A549 (cell line): ENCODE results near the gene PLXNA1. TPM values are rescaled to one million over a fixed set of nuclear protein-coding genes. Genes with fewer than 3 reads are reported as not detected.

Source experiments
- ATAC-seq, 2 experiments: fragments of 200-7000 bp in 1 of 2; fragments of >200 bp in 1 of 2; cut with Nextera tagmentation in 1 of 2; cut with Tn5 transposase in 1 of 2; 3 replicates each; pipeline versions ENCODE4 v1.8.0 to v1.9.1; 2018 to 2020; ENCODE audit warnings: mild to moderate bottlenecking in 1 of 2, moderate library complexity in 1 of 2
- CTCF ChIA-PET: fragments of 300-600 bp; sonication (Branson Sonifier 250); formaldehyde crosslinking; extraction: SDS; loops from one replicate; lab custom pipeline; 2021; ENCODE audit warnings: antibody characterized with exemption, inconsistent platforms; lab: Yijun Ruan, JAX
- POLR2A ChIA-PET: fragments of 350-600 bp; formaldehyde crosslinking; extraction: SDS; loops from one replicate; lab custom pipeline; 2021; ENCODE audit warnings: antibody characterized with exemption, inconsistent platforms; lab: Yijun Ruan, JAX
- DNase-seq, 2 experiments: peaks; one replicate each; pipeline versions ENCODE4 v3.0.0 to v3.0.0-alpha.2; 2011 to 2016; ENCODE audit warnings: low read depth in 1 of 2, low spot score in 1 of 2
- FAIRE-seq: peaks from 2 replicates; lab custom pipeline; 2011; peaks lifted over from hg19 to GRCh38; lab: Jason Lieb, UNC
- H3K27ac ChIP-seq, 2 experiments: fragments of >200 bp; sonication (Bioruptor Twin); formaldehyde crosslinking; 3 replicates each; pipeline ENCODE4 v1.5.1; 2016 to 2017
- H3K4me1 ChIP-seq: fragments of >200 bp; sonication (Bioruptor Twin); formaldehyde crosslinking; 3 replicates; pipeline ENCODE4 v1.6.1; 2016
- H3K4me2 ChIP-seq: fragments of >200 bp; sonication (Bioruptor Twin); formaldehyde crosslinking; 3 replicates; pipeline ENCODE4 v1.6.1; 2016
- H3K4me3 ChIP-seq: fragments of >200 bp; sonication (Bioruptor Twin); formaldehyde crosslinking; 3 replicates; pipeline ENCODE4 v1.5.1; 2016
- H3K9me3 ChIP-seq: fragments of >200 bp; sonication (Bioruptor Twin); formaldehyde crosslinking; 3 replicates; pipeline ENCODE4 v1.6.1; 2016
- CHD2 ChIP-seq: fragments of 150-350 bp; IDR thresholded peaks from 2 replicates; pipeline ENCODE4 v1.6.1; 2014; ENCODE audit warnings: low read length; ENCODE audit not compliant: partially characterized antibody
- EHF ChIP-seq: fragments of 250-450 bp; sonication (Bioruptor Pico); IDR thresholded peaks from 2 replicates; pipeline ENCODE4 v1.5.0; 2020; ENCODE audit warnings: mild to moderate bottlenecking
- FOXS1 ChIP-seq: fragments of 250-450 bp; sonication (Bioruptor Pico); IDR thresholded peaks from 2 replicates; pipeline ENCODE4 v1.5.0; 2020; ENCODE audit warnings: mild to moderate bottlenecking, moderate library complexity
- GATA3 ChIP-seq: IDR thresholded peaks from 2 replicates; pipeline ENCODE4 v1.6.1; 2012; ENCODE audit warnings: borderline replicate concordance
- HES2 ChIP-seq: fragments of >200 bp; sonication (Bioruptor Twin); formaldehyde crosslinking; IDR thresholded peaks from 2 replicates; pipeline ENCODE4 v1.6.1; 2016
- HEYL ChIP-seq: fragments of 250-450 bp; sonication (Bioruptor Pico); IDR thresholded peaks from 2 replicates; pipeline ENCODE4 v1.8.0; 2021; ENCODE audit warnings: mild to moderate bottlenecking, moderate library complexity
- HOXA7 ChIP-seq: fragments of 250-450 bp; sonication (Bioruptor Pico); IDR thresholded peaks from 2 replicates; pipeline ENCODE4 v1.5.0; 2020; ENCODE audit warnings: mild to moderate bottlenecking, moderate library complexity
- KDM5A ChIP-seq: fragments of 200-600 bp; sonication (generic); IDR thresholded peaks from 2 replicates; pipeline ENCODE4 v1.6.1; 2016; ENCODE audit warnings: antibody characterized with exemption, mild to moderate bottlenecking
- MAZ ChIP-seq: fragments of 150-350 bp; IDR thresholded peaks from 2 replicates; pipeline ENCODE4 v1.6.1; 2014; ENCODE audit warnings: antibody characterized with exemption, low read depth, low read length, borderline replicate concordance
- POLR2A ChIP-seq: IDR thresholded peaks from 2 replicates; pipeline ENCODE4 v1.6.1; 2012; ENCODE audit warnings: mild to moderate bottlenecking, low read length
- POLR2AphosphoS2 ChIP-seq: conservative IDR thresholded peaks from 2 replicates; pipeline ENCODE4 v1.6.1; 2012; ENCODE audit warnings: low read length, improper control_type of control experiment, inconsistent platforms
- RAD21 ChIP-seq, 2 experiments: fragments of >200 bp in 1 of 2; sonication (Bioruptor Twin) in 1 of 2; formaldehyde crosslinking in 1 of 2; IDR thresholded peaks in 1 of 2; conservative IDR thresholded peaks in 1 of 2; 2 replicates in 1 of 2; 3 replicates in 1 of 2; pipeline ENCODE4 v1.6.1; 2012 to 2018; ENCODE audit warnings: inconsistent platforms in 1 of 2
- RFX5 ChIP-seq: fragments of 450-650 bp; IDR thresholded peaks from 2 replicates; pipeline ENCODE4 v1.7.1; 2014; ENCODE audit warnings: antibody characterized with exemption, mild to moderate bottlenecking, moderate library complexity
- RNF2 ChIP-seq: fragments of 200-600 bp; sonication (generic); IDR thresholded peaks from 2 replicates; pipeline ENCODE4 v1.6.1; 2016; ENCODE audit warnings: low read depth, mild to moderate bottlenecking, antibody characterized with exemption, moderate library complexity, borderline replicate concordance
- SREBF2 ChIP-seq: fragments of 450-650 bp; IDR thresholded peaks from 2 replicates; pipeline ENCODE4 v1.6.1; 2014; ENCODE audit warnings: mild to moderate bottlenecking, moderate library complexity
- TP53 ChIP-seq: fragments of 250-450 bp; sonication (Bioruptor Pico); IDR thresholded peaks from 2 replicates; pipeline ENCODE4 v1.5.0; 2021; ENCODE audit warnings: mild to moderate bottlenecking, moderate library complexity
- WGBS: methylation state at CpG from one replicate; pipeline ENCODE4 v1.1.6; 2017; ENCODE audit errors: missing lambda C conversion rate; 5-methylcytosine and 5-hydroxymethylcytosine counted together
- polyA plus RNA-seq, 4 experiments: library from polyadenylated mRNA; depleted of rRNA in 3 of 4; stranded (reverse); fragments of >200 nt; fragmentation: RNase III in 1 of 4; extraction: RNeasy Plus Mini Kit Qiagen cat#74134 plus additional on column Dnase treatment in 1 of 4; gene quantifications; 2 replicates in 3 of 4; 3 replicates in 1 of 4; pipeline ENCODE4 v1.2.3, GENCODE V29; 2011 to 2017
- TF ChIP-seq, protein P1 (sequence below): IDR thresholded peaks from 2 replicates; pipeline ENCODE4 v1.6.1; 2012
- TF ChIP-seq, protein P2 (sequence below): fragments of >200 bp; sonication (Bioruptor Twin); formaldehyde crosslinking; IDR thresholded peaks from 3 replicates; pipeline ENCODE4 v1.5.1; 2016
- TF ChIP-seq, protein P3 (sequence below): fragments of 200-600 bp; sonication (generic); IDR thresholded peaks from 2 replicates; pipeline ENCODE4 v1.6.1; 2016; ENCODE audit warnings: antibody characterized with exemption, mild to moderate bottlenecking, moderate library complexity

The PLXNA1 gene
- polyA plus RNA-seq, 2 of the 4 experiments (the other 2 are of a cell fraction) = 9.1 to 16.3 TPM

DNA sequence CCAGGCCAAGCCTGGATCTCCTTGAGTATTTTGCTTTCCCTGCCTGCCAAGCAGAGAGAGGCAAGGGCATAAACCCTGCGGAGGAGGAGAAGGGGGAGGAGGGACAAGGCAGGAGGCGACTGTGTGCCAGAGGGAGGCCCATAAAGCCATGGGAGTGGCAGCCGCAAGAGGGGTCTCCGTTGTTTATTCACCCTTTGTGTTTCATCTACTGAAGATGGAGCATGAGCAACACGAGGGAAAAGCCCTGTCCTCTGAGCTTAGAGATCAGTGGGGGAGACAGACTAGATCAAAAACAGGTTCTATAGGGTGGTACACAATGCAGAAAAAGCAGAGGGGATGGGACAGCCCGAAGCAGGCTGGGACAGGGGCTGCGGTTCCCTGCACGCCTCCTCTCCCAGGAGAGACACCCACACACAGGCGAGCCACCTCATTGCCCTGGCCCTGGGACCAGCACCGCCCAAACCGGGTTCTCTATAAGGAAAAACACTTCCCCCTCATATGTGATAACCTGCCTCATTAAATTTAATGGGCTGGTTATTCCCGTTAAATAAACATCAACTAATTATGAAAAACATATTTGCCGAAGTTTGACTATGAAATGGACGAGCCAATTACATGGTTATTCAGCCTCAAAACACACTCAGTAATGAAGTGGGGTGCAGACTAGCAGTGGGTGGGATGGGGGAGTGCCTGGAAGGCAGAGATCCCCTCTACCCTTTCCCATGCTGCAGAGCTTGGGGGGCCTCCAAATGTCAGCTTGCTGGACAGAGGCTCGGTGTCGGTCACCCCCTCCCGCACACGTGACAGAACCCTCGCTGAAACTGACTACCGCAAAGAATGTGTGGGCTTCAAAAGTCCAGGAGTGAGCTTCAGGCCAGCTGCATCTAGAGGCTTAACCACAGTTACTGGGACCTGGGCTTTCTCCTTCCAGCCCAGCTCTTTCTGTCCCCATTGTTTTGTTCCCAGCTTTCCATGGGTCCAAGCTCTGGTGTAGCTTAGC is 14.2 kb upstream of the PLXNA1 start:
- ChIA-PET CTCF (interaction anchor here (0.8 to 2.0 kb wide), 2 partner anchors 14 to 216 kb away, joined by 3 to 9 read pairs; partner anchors contain the start of gene PLXNA1), POLR2A (no interaction called here)
- Histone ChIP-seq H3K27ac (no peak overlapping the region), H3K4me1 (no peaks in the 10 kb centered on the region), H3K4me2 (no peak overlapping the region), H3K4me3 (no peak overlapping the region)
- DNase-seq (no peak), ATAC-seq (no peak)
- TF ChIP-seq MAZ = no peak
- TF ChIP-seq RNF2 = no peak
- no peak for TF ChIP-seq POLR2A
- TF ChIP-seq, all 56 proteins: peak for 0
- no peaks in the 10 kb centered on the region for H3K9me3 ChIP-seq
- WGBS = 83% methylated on average over 19 of the region's 20 CpGs
- FAIRE-seq = no peak

- CTCF ChIA-PET = interaction anchor here (1.0 to 2.0 kb wide), 2 partner anchors 13 to 217 kb away, joined by 4 to 9 read pairs; no protein-coding TSS in a partner anchor
- Histone ChIP-seq H3K4me1 (no peaks in the 10 kb centered on the region), H3K9me3 (peaks cover under 1% of the 10 kb centered on the region; the same call in 1 of the 3 replicates)
- ATAC-seq (no peak), DNase-seq (no peak)
- TF ChIP-seq TP53 (CRISPR knock-in tag) (no peak), SREBF2 (no peak)
- TF ChIP-seq, protein P1, sequence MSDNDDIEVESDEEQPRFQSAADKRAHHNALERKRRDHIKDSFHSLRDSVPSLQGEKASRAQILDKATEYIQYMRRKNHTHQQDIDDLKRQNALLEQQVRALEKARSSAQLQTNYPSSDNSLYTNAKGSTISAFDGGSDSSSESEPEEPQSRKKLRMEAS = no peak
- TF ChIP-seq, all 56 proteins: peak for 0
- POLR2A ChIA-PET = interaction anchor here (0.6 kb wide), 1 partner anchor 12 kb away, joined by 4 read pairs; no protein-coding TSS in a partner anchor
- no peak overlapping the region for H3K4me2 ChIP-seq
- no peak overlapping the region for H3K4me3 ChIP-seq
- WGBS = 55% methylated on average over 7 of the region's 7 CpGs
- H3K27ac ChIP-seq = no peak overlapping the region
- FAIRE-seq = no peak
Observed at GRCh38 chr3:126969586-126969985, 13.3 kb upstream of the PLXNA1 start.

DNA sequence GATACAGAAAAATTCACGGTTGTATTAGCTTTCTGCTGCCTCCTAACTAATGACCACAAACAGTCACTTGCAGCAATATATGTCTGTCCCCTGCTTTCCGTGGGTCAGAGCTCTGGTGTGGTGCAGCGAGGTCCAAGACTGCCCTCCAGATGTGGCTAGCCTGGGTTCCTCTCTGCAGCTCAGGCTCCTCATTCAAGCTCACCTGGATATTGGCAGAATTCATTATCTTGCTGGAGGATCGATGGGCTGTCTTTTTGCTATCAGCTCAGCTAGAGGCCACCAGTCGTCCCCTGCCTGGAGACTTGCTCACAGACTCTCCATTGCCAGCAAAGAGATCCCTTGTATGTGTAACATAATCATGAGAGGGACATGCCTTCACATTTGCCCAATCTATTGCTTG is 12.8 kb upstream of the PLXNA1 start:
- FAIRE-seq (no peak), DNase-seq (no peak), ATAC-seq (no peak)
- POLR2A ChIA-PET = interaction anchor here (0.6 kb wide), 1 partner anchor 11 kb away, joined by 4 read pairs; no protein-coding TSS in a partner anchor
- 73% methylated on average over 3 of the region's 5 CpGs for WGBS
- TF ChIP-seq POLR2AphosphoS2 (no peak), RNF2 (no peak), GATA3 (no peak), FOXS1 (CRISPR knock-in tag) (no peak), RAD21 (conservative IDR thresholded peaks at IDR 0.05 in 1 of 2, IDR thresholded peaks at IDR 0.05 in 1 of 2) (no peak), CHD2 (no peak), HES2 (no peak), HOXA7 (no peak), RFX5 (no peak), KDM5A (no peak), HEYL (CRISPR knock-in tag) (no peak), EHF (no peak)
- TF ChIP-seq, protein P1 = no peak
- TF ChIP-seq, protein P2, sequence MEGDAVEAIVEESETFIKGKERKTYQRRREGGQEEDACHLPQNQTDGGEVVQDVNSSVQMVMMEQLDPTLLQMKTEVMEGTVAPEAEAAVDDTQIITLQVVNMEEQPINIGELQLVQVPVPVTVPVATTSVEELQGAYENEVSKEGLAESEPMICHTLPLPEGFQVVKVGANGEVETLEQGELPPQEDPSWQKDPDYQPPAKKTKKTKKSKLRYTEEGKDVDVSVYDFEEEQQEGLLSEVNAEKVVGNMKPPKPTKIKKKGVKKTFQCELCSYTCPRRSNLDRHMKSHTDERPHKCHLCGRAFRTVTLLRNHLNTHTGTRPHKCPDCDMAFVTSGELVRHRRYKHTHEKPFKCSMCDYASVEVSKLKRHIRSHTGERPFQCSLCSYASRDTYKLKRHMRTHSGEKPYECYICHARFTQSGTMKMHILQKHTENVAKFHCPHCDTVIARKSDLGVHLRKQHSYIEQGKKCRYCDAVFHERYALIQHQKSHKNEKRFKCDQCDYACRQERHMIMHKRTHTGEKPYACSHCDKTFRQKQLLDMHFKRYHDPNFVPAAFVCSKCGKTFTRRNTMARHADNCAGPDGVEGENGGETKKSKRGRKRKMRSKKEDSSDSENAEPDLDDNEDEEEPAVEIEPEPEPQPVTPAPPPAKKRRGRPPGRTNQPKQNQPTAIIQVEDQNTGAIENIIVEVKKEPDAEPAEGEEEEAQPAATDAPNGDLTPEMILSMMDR = no peak
- TF ChIP-seq, protein P3, sequence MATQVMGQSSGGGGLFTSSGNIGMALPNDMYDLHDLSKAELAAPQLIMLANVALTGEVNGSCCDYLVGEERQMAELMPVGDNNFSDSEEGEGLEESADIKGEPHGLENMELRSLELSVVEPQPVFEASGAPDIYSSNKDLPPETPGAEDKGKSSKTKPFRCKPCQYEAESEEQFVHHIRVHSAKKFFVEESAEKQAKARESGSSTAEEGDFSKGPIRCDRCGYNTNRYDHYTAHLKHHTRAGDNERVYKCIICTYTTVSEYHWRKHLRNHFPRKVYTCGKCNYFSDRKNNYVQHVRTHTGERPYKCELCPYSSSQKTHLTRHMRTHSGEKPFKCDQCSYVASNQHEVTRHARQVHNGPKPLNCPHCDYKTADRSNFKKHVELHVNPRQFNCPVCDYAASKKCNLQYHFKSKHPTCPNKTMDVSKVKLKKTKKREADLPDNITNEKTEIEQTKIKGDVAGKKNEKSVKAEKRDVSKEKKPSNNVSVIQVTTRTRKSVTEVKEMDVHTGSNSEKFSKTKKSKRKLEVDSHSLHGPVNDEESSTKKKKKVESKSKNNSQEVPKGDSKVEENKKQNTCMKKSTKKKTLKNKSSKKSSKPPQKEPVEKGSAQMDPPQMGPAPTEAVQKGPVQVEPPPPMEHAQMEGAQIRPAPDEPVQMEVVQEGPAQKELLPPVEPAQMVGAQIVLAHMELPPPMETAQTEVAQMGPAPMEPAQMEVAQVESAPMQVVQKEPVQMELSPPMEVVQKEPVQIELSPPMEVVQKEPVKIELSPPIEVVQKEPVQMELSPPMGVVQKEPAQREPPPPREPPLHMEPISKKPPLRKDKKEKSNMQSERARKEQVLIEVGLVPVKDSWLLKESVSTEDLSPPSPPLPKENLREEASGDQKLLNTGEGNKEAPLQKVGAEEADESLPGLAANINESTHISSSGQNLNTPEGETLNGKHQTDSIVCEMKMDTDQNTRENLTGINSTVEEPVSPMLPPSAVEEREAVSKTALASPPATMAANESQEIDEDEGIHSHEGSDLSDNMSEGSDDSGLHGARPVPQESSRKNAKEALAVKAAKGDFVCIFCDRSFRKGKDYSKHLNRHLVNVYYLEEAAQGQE = no peak
- Histone ChIP-seq H3K4me3 (no peak overlapping the region), H3K27ac (no peak overlapping the region), H3K4me2 (no peak overlapping the region), H3K4me1 (no peaks in the 10 kb centered on the region), H3K9me3 (peaks cover 4% of the 10 kb centered on the region; the same call in 2 of the 3 replicates)
- CTCF ChIA-PET = interaction anchor here (1.0 to 2.0 kb wide), 2 partner anchors 12 to 218 kb away, joined by 4 to 9 read pairs; no protein-coding TSS in a partner anchor
